Measurements from ENCODE around the gene CCDC191.
A peak's percentile ranks its signal among the peaks of the same experiment; 100 is the strongest.

CCDC191 gene

DNA sequence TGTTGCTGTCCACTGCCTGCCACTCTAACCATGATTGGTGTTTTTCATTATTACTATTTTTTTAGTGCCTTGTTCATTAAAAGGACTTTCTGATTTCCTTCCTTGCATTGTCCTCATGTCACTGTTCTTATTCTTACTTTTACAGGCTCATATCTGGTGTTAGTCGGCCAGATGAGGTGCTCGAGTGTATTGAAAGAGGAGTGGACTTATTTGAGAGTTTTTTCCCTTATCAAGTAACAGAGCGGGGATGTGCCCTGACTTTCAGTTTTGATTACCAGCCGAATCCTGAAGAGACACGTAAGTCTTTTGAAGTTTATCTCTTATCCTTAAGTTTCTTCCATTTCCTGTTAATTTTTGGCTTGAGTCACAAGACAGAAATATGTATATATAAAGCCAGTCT, 23.4 kb upstream of the CCDC191 start:
- H3K4me3 ChIP-seq (ENCODE audit: low read length): no peak overlapping the region
- TF ChIP-seq, protein P1, sequence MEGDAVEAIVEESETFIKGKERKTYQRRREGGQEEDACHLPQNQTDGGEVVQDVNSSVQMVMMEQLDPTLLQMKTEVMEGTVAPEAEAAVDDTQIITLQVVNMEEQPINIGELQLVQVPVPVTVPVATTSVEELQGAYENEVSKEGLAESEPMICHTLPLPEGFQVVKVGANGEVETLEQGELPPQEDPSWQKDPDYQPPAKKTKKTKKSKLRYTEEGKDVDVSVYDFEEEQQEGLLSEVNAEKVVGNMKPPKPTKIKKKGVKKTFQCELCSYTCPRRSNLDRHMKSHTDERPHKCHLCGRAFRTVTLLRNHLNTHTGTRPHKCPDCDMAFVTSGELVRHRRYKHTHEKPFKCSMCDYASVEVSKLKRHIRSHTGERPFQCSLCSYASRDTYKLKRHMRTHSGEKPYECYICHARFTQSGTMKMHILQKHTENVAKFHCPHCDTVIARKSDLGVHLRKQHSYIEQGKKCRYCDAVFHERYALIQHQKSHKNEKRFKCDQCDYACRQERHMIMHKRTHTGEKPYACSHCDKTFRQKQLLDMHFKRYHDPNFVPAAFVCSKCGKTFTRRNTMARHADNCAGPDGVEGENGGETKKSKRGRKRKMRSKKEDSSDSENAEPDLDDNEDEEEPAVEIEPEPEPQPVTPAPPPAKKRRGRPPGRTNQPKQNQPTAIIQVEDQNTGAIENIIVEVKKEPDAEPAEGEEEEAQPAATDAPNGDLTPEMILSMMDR (conservative IDR thresholded peaks at IDR 0.05; ENCODE audit: low read length): no peak
- DNase-seq (ENCODE audit: low read depth): no peak

DNA sequence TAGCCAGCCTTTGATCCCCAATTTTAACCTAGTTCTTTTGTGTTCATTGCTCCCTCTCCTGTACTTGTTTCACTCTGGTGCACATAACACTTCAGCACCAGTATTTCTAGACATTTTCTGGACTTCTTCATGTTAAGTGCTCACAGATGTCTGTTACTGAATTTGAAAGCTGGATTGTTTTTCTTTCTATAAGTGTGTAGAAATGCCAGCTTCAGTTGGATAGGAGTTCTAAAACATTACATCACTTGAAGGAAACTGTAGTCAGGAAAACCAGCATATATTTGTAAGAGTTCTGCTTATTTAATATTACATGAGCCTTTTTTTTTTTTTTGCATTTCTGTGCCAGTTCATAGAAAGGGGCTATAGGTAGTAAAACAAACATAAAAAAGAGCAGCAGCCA, 21.8 kb upstream of the CCDC191 start:
- TF ChIP-seq, protein P1 (conservative IDR thresholded peaks at IDR 0.05; ENCODE audit: low read length): no peak
- peak; percentile 64 for DNase-seq (ENCODE audit: low read depth)

DNA sequence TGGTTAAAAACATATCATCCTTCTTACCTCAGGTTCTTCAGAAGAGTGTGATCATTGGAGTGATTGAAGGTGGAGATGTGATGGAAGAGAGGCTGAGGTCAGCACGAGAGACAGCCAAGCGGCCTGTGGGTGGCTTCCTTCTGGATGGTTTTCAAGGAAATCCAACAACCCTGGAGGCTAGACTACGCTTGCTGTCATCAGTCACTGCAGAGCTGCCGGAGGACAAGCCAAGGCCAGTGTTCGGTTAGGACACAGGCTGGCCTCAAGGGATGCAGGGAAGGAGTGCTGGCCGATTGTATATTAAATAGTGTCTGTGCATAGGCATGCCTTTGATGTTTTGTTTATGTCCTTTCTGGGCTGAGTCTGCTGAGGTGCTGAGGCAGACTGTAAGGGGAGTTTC, 20.4 kb upstream of the CCDC191 start:
- H3K4me3 ChIP-seq (ENCODE audit: low read length): no peak overlapping the region
- TF ChIP-seq, protein P1 (conservative IDR thresholded peaks at IDR 0.05; ENCODE audit: low read length): no peak
- DNase-seq (ENCODE audit: low read depth): no peak

More for the DNA sequence above, 21.8 kb upstream of the CCDC191 start:
- no peak overlapping the region for H3K4me3 ChIP-seq (ENCODE audit: low read length)

DNA sequence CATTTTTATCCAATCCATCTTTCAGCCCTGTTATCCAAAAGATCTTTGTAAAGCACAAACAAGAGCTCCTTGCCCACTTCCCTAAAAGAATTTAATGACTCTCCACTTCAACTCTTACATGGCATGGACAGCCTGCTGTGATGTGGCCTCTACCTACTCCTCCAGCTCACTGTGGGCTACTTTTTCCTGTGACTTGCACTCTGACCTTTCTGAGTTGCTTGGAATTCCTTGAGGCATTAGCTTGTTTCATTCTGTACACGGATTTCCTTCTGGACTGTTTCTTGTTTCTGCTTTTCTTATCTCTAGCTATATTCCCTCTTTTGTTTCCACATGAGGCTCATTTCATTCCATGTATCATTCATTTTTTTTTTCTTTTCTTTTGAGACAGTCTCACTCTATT, 15.5 kb upstream of the CCDC191 start:
- no peak for DNase-seq (ENCODE audit: low read depth)
- TF ChIP-seq, protein P1 (conservative IDR thresholded peaks at IDR 0.05; ENCODE audit: low read length): no peak
- no peak overlapping the region for H3K4me3 ChIP-seq (ENCODE audit: low read length)

DNA sequence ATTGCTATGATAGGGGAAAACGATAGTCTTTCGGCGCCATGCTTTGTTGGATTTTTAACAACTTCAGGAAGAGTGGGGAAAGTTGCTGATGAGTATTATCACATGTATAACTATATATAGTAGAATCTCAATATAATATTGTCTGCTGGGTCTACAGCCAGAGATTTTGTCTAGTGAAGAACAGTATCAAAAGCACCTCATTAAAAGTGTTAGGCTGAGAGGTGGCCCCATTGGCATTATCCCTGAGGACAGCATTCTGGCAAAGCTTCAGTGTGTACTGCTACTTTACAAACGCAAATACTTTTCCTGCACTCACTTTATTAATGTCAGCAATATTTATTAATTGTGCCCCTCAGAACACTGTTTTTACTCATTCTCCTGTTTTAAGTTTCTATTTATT, 12.0 kb upstream of the CCDC191 start:
- TF ChIP-seq, protein P1 (conservative IDR thresholded peaks at IDR 0.05; ENCODE audit: low read length): no peak
- no peak overlapping the region for H3K4me3 ChIP-seq (ENCODE audit: low read length)
- no peak for DNase-seq (ENCODE audit: low read depth)

DNA sequence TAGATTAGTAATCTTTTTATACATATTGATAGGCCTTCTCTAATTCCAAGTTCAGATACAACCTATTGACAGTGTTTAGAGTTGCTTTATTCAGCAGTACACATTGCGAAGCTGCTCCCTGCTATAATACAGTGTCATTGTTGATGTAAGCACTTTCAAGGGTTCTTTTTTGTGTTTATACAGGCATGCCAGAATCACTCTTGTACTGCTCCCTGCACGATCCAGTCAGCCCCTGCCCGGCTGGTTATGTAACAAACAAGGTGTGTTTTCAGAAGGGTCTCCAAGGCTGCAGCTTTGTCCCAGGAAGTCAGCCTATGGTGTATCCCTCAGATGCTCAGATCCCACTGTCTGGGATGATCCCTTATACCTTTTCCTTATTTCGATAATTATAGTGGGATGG, 11.5 kb upstream of the CCDC191 start:
- TF ChIP-seq, protein P1 (conservative IDR thresholded peaks at IDR 0.05; ENCODE audit: low read length): no peak
- H3K4me3 ChIP-seq (ENCODE audit: low read length): no peak overlapping the region
- no peak for DNase-seq (ENCODE audit: low read depth)

DNA sequence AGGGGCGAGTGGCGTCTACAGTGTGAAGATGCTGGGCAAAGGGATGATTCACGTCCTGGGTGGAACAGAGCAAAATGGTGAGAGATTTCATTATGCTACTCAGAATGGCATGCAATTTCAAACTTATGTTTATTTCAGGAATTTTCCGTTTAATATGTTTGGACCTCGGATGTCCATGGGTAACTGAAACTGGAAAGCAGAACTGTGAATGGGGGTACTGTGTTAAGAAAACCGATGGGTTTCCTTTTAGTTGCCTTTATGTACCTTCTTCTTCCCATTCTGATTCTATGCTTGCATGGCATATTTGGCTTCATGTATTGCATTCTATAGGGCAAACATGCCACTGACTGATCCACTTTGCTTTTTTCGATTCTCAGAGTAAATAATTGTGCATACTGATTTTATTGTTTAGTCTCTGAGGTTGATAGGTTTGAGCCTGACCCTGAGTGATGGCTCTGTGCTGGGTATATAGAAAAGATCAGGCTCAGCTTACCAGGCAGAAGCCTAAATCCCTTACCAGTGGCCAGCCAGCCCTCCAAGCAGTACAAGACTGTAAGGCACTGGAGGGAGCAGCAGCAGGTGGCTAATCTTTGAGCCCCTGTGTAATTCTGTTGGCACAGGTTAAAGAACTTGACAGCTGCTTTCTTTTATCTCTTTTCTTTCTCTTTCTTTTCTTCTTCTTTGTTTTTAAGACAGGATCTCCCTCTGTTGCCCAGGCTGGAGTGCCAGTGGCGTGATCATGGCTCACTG, 4.8 kb upstream of the CCDC191 start:
- no peak for DNase-seq (ENCODE audit: low read depth)
- TF ChIP-seq, protein P1 (conservative IDR thresholded peaks at IDR 0.05; ENCODE audit: low read length): no peak
- no peak overlapping the region for H3K4me3 ChIP-seq (ENCODE audit: low read length)

Data from AG10803 (cell line).